ENCODE data around the gene GRIK1. TPM values are rescaled to one million over a fixed set of nuclear protein-coding genes. Genes with fewer than 3 reads are reported as not detected.

The GRIK1 gene
- total RNA-seq, 1 experiment from 2014 or later: 0.09 TPM

DNA sequence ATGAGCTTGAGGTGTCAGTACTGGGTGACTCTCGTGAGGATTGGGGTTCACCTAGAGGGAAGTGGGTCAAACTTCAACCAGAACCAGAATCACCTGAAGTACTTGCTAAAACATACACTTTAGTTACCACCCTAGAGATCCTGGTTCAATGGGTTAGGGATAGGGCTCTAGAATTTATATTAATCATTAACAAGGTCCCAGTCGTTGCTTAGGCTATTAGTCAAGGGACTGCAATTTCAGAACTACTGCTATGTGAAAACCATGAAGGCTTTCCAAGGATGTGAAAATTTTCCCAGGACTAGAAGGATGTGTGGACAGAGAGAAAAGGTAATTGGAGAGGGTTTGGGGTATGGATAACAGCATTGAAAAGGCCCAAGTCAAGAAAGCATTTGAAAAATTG is 162.6 kb downstream of the GRIK1 start:
- POLR2A ChIA-PET: no interaction called here
- Mint-ChIP-seq H3K36me3 (no peaks in the 10 kb centered on the region), H3K4me1 (peaks cover 6% of the 10 kb centered on the region), H3K4me3 (no peak overlapping the region), H3K27me3 (ENCODE audit: low read depth) (no peaks in the 10 kb centered on the region), H3K27ac (no peak overlapping the region), H3K9me3 (no peaks in the 10 kb centered on the region)
- no peak for TF ChIP-seq E2F5 (CRISPR knock-in tag; IDR thresholded peaks at IDR 0.05)
- TF ChIP-seq, protein P1, sequence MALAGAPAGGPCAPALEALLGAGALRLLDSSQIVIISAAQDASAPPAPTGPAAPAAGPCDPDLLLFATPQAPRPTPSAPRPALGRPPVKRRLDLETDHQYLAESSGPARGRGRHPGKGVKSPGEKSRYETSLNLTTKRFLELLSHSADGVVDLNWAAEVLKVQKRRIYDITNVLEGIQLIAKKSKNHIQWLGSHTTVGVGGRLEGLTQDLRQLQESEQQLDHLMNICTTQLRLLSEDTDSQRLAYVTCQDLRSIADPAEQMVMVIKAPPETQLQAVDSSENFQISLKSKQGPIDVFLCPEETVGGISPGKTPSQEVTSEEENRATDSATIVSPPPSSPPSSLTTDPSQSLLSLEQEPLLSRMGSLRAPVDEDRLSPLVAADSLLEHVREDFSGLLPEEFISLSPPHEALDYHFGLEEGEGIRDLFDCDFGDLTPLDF (CRISPR knock-in tag; IDR thresholded peaks at IDR 0.05): no peak
- TF ChIP-seq ATF6 (CRISPR knock-in tag; IDR thresholded peaks at IDR 0.05): no peak
- TF ChIP-seq NFATC4 (CRISPR knock-in tag; IDR thresholded peaks at IDR 0.05): no peak
- TF ChIP-seq ZNF232 (CRISPR knock-in tag; IDR thresholded peaks at IDR 0.05): no peak
- no peak for TF ChIP-seq KAT7 (CRISPR knock-in tag; IDR thresholded peaks at IDR 0.05; ENCODE audit: borderline replicate concordance)
- TF ChIP-seq, protein P2, sequence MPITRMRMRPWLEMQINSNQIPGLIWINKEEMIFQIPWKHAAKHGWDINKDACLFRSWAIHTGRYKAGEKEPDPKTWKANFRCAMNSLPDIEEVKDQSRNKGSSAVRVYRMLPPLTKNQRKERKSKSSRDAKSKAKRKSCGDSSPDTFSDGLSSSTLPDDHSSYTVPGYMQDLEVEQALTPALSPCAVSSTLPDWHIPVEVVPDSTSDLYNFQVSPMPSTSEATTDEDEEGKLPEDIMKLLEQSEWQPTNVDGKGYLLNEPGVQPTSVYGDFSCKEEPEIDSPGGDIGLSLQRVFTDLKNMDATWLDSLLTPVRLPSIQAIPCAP (CRISPR knock-in tag; IDR thresholded peaks at IDR 0.05): no peak
- TF ChIP-seq ZNF423 (CRISPR knock-in tag; IDR thresholded peaks at IDR 0.05): no peak
- TF ChIP-seq MYBL2 (CRISPR knock-in tag; IDR thresholded peaks at IDR 0.05): no peak
- no peak for TF ChIP-seq FOXP4 (CRISPR knock-in tag; IDR thresholded peaks at IDR 0.05)
- no peak for TF ChIP-seq FOXP1 (CRISPR knock-in tag; IDR thresholded peaks at IDR 0.05; ENCODE audit: borderline replicate concordance)
- no peak for TF ChIP-seq NR2C2 (CRISPR knock-in tag; IDR thresholded peaks at IDR 0.05)
- TF ChIP-seq E2F4 (CRISPR knock-in tag; IDR thresholded peaks at IDR 0.05; ENCODE audit: borderline replicate concordance, low read depth): no peak
- no peak for TF ChIP-seq NR3C1 (CRISPR knock-in tag; conservative IDR thresholded peaks at IDR 0.05; ENCODE audit: low read depth)
- TF ChIP-seq, protein P3, sequence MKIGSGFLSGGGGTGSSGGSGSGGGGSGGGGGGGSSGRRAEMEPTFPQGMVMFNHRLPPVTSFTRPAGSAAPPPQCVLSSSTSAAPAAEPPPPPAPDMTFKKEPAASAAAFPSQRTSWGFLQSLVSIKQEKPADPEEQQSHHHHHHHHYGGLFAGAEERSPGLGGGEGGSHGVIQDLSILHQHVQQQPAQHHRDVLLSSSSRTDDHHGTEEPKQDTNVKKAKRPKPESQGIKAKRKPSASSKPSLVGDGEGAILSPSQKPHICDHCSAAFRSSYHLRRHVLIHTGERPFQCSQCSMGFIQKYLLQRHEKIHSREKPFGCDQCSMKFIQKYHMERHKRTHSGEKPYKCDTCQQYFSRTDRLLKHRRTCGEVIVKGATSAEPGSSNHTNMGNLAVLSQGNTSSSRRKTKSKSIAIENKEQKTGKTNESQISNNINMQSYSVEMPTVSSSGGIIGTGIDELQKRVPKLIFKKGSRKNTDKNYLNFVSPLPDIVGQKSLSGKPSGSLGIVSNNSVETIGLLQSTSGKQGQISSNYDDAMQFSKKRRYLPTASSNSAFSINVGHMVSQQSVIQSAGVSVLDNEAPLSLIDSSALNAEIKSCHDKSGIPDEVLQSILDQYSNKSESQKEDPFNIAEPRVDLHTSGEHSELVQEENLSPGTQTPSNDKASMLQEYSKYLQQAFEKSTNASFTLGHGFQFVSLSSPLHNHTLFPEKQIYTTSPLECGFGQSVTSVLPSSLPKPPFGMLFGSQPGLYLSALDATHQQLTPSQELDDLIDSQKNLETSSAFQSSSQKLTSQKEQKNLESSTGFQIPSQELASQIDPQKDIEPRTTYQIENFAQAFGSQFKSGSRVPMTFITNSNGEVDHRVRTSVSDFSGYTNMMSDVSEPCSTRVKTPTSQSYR (CRISPR knock-in tag; IDR thresholded peaks at IDR 0.05): no peak
- no peak for TF ChIP-seq GTF2I (CRISPR knock-in tag; conservative IDR thresholded peaks at IDR 0.05)
- TF ChIP-seq PRRX2 (CRISPR knock-in tag; IDR thresholded peaks at IDR 0.05): no peak
- TF ChIP-seq NFYB (CRISPR knock-in tag; conservative IDR thresholded peaks at IDR 0.05; ENCODE audit: low read depth): no peak
- no peak for TF ChIP-seq TP53 (CRISPR knock-in tag; IDR thresholded peaks at IDR 0.05)
- TF ChIP-seq GRHL2 (CRISPR knock-in tag; IDR thresholded peaks at IDR 0.05; ENCODE audit: insufficient replicate concordance, severe bottlenecking): no peak
- no peak for ATAC-seq
- CTCF ChIA-PET: no interaction called here
- no peak for DNase-seq (ENCODE audit: low spot score)
